H1 (cell line): ENCODE measurements around the gene NUP85. TPM values are rescaled to one million over a fixed set of nuclear protein-coding genes. Genes with fewer than 3 reads are reported as not detected.

Source experiments
- CTCF ChIA-PET: fragments of 300-600 bp; sonication (Branson Sonifier 250); formaldehyde crosslinking; loops from one replicate; lab custom pipeline; 2021; ENCODE audit not compliant: partially characterized antibody; lab: Charles Lee
- POLR2A ChIA-PET: fragments of 300-600 bp; sonication (Branson Sonifier 250); formaldehyde crosslinking; loops from one replicate; lab custom pipeline; 2021; ENCODE audit warnings: inconsistent platforms; ENCODE audit not compliant: partially characterized antibody; lab: Charles Lee
- DNase-seq, 2 experiments: peaks; one replicate each; pipeline versions ENCODE4 v3.0.0 to v3.0.0-alpha.2; 2010 to 2022; ENCODE audit warnings: low spot score in 2 of 2, low read depth in 1 of 2, mixed read lengths in 1 of 2
- FAIRE-seq: peaks from 2 replicates; lab custom pipeline; 2011; peaks lifted over from hg19 to GRCh38; lab: Jason Lieb, UNC
- H2AFZ ChIP-seq: 2 replicates; pipeline ENCODE4 v1.8.1; 2012; ENCODE audit warnings: low read length, inconsistent platforms
- H2AK5ac ChIP-seq: 2 replicates; pipeline ENCODE4 v1.6.1; 2013; ENCODE audit warnings: low read depth, low read length
- H2BK120ac ChIP-seq: replicated peaks from 2 replicates; pipeline ENCODE3; 2013; ENCODE audit warnings: low read depth, low read length, inconsistent platforms
- H2BK12ac ChIP-seq: 2 replicates; pipeline ENCODE4 v1.6.1; 2013; ENCODE audit warnings: low read depth, low read length
- H2BK15ac ChIP-seq: 2 replicates; pipeline ENCODE4 v1.6.1; 2013; ENCODE audit warnings: low read length
- H2BK20ac ChIP-seq: 2 replicates; pipeline ENCODE4 v1.6.1; 2013; ENCODE audit warnings: low read length
- H2BK5ac ChIP-seq: 2 replicates; pipeline ENCODE4 v1.6.1; 2013; ENCODE audit warnings: low read depth, low read length
- H3K14ac ChIP-seq: 2 replicates; pipeline ENCODE4 v1.6.1; 2013; ENCODE audit warnings: inconsistent platforms; ENCODE audit not compliant: insufficient read length
- H3K18ac ChIP-seq: 2 replicates; pipeline ENCODE4 v1.6.1; 2013; ENCODE audit warnings: low read length; ENCODE audit errors: extremely low read depth
- H3K23ac ChIP-seq: 2 replicates; pipeline ENCODE4 v1.6.1; 2013; ENCODE audit warnings: inconsistent platforms; ENCODE audit not compliant: insufficient read length
- H3K23me2 ChIP-seq: 2 replicates; pipeline ENCODE4 v1.6.1; 2013; ENCODE audit warnings: low read depth, low read length
- H3K27ac ChIP-seq: 2 replicates; pipeline ENCODE4 v1.6.1; 2011; ENCODE audit warnings: low read depth, low read length, inconsistent platforms
- H3K27me3 ChIP-seq, 4 experiments: replicated peaks in 1 of 4; 1 replicate in 1 of 4; 2 replicates in 3 of 4; pipeline versions ENCODE4 v1.6.1 to v1.8.1; 2011 to 2013; ENCODE audit warnings: low read length in 3 of 4, mild to moderate bottlenecking in 3 of 4, inconsistent platforms in 2 of 4, mixed read lengths in 2 of 4, moderate library complexity in 1 of 4; ENCODE audit not compliant: control insufficient read depth in 3 of 4, insufficient read depth in 3 of 4; ENCODE audit errors: extremely low read depth in 1 of 4
- H3K36me3 ChIP-seq, 4 experiments: 2 replicates each; pipeline versions ENCODE4 v1.6.1 to v1.8.1; 2011 to 2013; ENCODE audit warnings: mild to moderate bottlenecking in 4 of 4, low read length in 3 of 4, moderate library complexity in 2 of 4, control low read depth in 1 of 4, inconsistent platforms in 1 of 4; ENCODE audit not compliant: insufficient read depth in 4 of 4, control insufficient read depth in 2 of 4
- H3K4ac ChIP-seq: replicated peaks from 2 replicates; pipeline ENCODE3; 2013; ENCODE audit warnings: low read length, low read depth, mixed read lengths, inconsistent platforms; ENCODE audit not compliant: insufficient read length
- H3K4me1 ChIP-seq, 4 experiments: replicated peaks in 1 of 4; 1 replicate in 1 of 4; 2 replicates in 3 of 4; pipeline versions ENCODE4 v1.6.1 to v1.8.1; 2011 to 2013; ENCODE audit warnings: low read length in 3 of 4, inconsistent platforms in 2 of 4, mixed read lengths in 1 of 4; ENCODE audit not compliant: insufficient read depth in 4 of 4, control insufficient read depth in 3 of 4
- H3K4me2 ChIP-seq, 2 experiments: 2 replicates each; pipeline versions ENCODE4 v1.6.1 to v1.8.1; 2011 to 2013; ENCODE audit warnings: low read depth in 2 of 2, low read length in 2 of 2, control low read depth in 1 of 2, inconsistent platforms in 1 of 2, mild to moderate bottlenecking in 1 of 2; ENCODE audit not compliant: insufficient read depth in 1 of 2
- H3K4me3 ChIP-seq, 4 experiments: fragments of 200-600, 300-600 bp in 1 of 4; sonication (generic), shearing (Covaris generic), sonication (Bioruptor Twin) in 1 of 4; 2 replicates each; pipeline versions ENCODE4 v1.5.1 to v1.8.1; 2011 to 2016; ENCODE audit warnings: low read length in 4 of 4, low read depth in 3 of 4, control low read depth in 2 of 4, inconsistent platforms in 2 of 4, mild to moderate bottlenecking in 2 of 4, mixed read lengths in 1 of 4, moderate library complexity in 1 of 4; ENCODE audit not compliant: insufficient read depth in 2 of 4; ENCODE audit errors: extremely low read depth in 1 of 4
- H3K56ac ChIP-seq: replicated peaks from 2 replicates; pipeline ENCODE3; 2013; ENCODE audit warnings: low read depth, mild to moderate bottlenecking, mixed read lengths, low read length, inconsistent platforms; ENCODE audit not compliant: insufficient read length
- H3K79me1 ChIP-seq: 2 replicates; pipeline ENCODE4 v1.6.1; 2013; ENCODE audit warnings: low read depth, low read length, control low read depth
- H3K79me2 ChIP-seq, 2 experiments: 2 replicates each; pipeline versions ENCODE4 v1.6.1 to v1.8.1; 2012 to 2013; ENCODE audit warnings: low read length in 2 of 2, mild to moderate bottlenecking in 2 of 2, inconsistent platforms in 1 of 2; ENCODE audit not compliant: insufficient read depth in 2 of 2, control insufficient read depth in 1 of 2
- H3K9ac ChIP-seq, 4 experiments: replicated peaks in 1 of 4; 1 replicate in 1 of 4; 2 replicates in 3 of 4; pipeline versions ENCODE4 v1.6.1 to v1.8.1; 2011 to 2013; ENCODE audit warnings: low read depth in 3 of 4, low read length in 3 of 4, control low read depth in 2 of 4, mild to moderate bottlenecking in 2 of 4, moderate library complexity in 2 of 4, inconsistent platforms in 1 of 4; ENCODE audit errors: extremely low read depth in 1 of 4
- H3K9me3 ChIP-seq, 2 experiments: 2 replicates each; pipeline versions ENCODE4 v1.6.1 to v1.8.1; 2012 to 2013; ENCODE audit warnings: mild to moderate bottlenecking in 2 of 2, moderate library complexity in 2 of 2, control low read depth in 1 of 2, inconsistent platforms in 1 of 2, low read depth in 1 of 2, low read length in 1 of 2, mixed read lengths in 1 of 2; ENCODE audit not compliant: insufficient read depth in 2 of 2
- H4K20me1 ChIP-seq, 2 experiments: replicated peaks in 1 of 2; 2 replicates each; pipeline versions ENCODE3 to v1.8.1; 2011 to 2013; ENCODE audit warnings: inconsistent platforms in 2 of 2, low read length in 2 of 2, mild to moderate bottlenecking in 1 of 2; ENCODE audit not compliant: insufficient read depth in 2 of 2, control insufficient read depth in 1 of 2
- H4K5ac ChIP-seq: 2 replicates; pipeline ENCODE4 v1.6.1; 2013; ENCODE audit warnings: low read length, low read depth, mixed read lengths, inconsistent platforms; ENCODE audit not compliant: insufficient read length
- H4K8ac ChIP-seq: 2 replicates; pipeline ENCODE4 v1.8.0; 2013; ENCODE audit warnings: mild to moderate bottlenecking, moderate library complexity, low read length, inconsistent platforms; ENCODE audit not compliant: insufficient read depth; ENCODE audit errors: extremely low read depth
- H4K91ac ChIP-seq: replicated peaks from 2 replicates; pipeline ENCODE3; 2013; ENCODE audit warnings: low read length, mixed read lengths, inconsistent platforms; ENCODE audit not compliant: insufficient read length
- ATF2 ChIP-seq: IDR thresholded peaks from 2 replicates; pipeline ENCODE4 v1.6.1; 2012; ENCODE audit warnings: low read length, inconsistent platforms
- CREB1 ChIP-seq: IDR thresholded peaks from 2 replicates; pipeline ENCODE4 v1.6.1; 2012; ENCODE audit warnings: inconsistent platforms
- CTCF ChIP-seq, 3 experiments: IDR thresholded peaks; 1 replicate in 2 of 3; 2 replicates in 1 of 3; pipeline versions ENCODE4 v1.5.1 to v1.6.1; 2011; ENCODE audit warnings: low read length in 3 of 3, mild to moderate bottlenecking in 3 of 3, inconsistent platforms in 2 of 3, low read depth in 1 of 3, moderate library complexity in 1 of 3; ENCODE audit not compliant: insufficient read depth in 1 of 3; ENCODE audit errors: control extremely low read depth in 1 of 3
- PHF8 ChIP-seq: fragments of 200-600 bp; sonication (generic); conservative IDR thresholded peaks from 2 replicates; pipeline ENCODE4 v1.7.1; 2012; ENCODE audit warnings: low read depth, mild to moderate bottlenecking, inconsistent platforms, low read length, moderate library complexity
- TAF7 ChIP-seq: optimal IDR thresholded peaks from 2 replicates; pipeline ENCODE3; 2011; ENCODE audit warnings: low read depth, mild to moderate bottlenecking, inconsistent platforms, low read length, moderate library complexity, borderline replicate concordance
- WGBS, 2 experiments: shearing (Covaris generic) in 1 of 2; methylation state at CpG; one replicate each; pipeline versions ENCODE4 v1.1.6 to v1.1.7; 2013 to 2015; ENCODE audit warnings: low lambda C conversion rate in 2 of 2, mixed read lengths in 2 of 2, inconsistent platforms in 1 of 2, low coverage in 1 of 2, missing lambda C conversion rate in 1 of 2; ENCODE audit not compliant: insufficient replicate concordance in 2 of 2, insufficient coverage in 1 of 2, insufficient read length in 1 of 2; ENCODE audit errors: extremely low coverage in 1 of 2, missing lambda C conversion rate in 1 of 2; 5-methylcytosine and 5-hydroxymethylcytosine counted together
- polyA plus RNA-seq, 7 experiments: library from polyadenylated mRNA; depleted of rRNA in 3 of 7; stranded (reverse) in 5 of 7; unstranded in 2 of 7; fragments of >200 nt in 5 of 7; fragments of 200-250 nt in 2 of 7; gene quantifications; 1 replicate in 5 of 7; 2 replicates in 1 of 7; 4 replicates in 1 of 7; pipeline versions ENCODE4 v1.2.1 to v1.2.3, GENCODE V29; 2011 to 2013; ENCODE audit warnings: missing spikeins in 2 of 7, mixed read lengths in 2 of 7
- total RNA-seq: library from RNA; stranded (reverse); fragmentation: NEBNext Ultra II Directional; extraction: Animal tissue kit (Norgen Biotek cat#: 25700); gene quantifications from 2 replicates; pipeline ENCODE4 v1.2.1, GENCODE V29; 2021

NUP85 gene
- total and polyA plus RNA-seq, 2 of the 8 experiments (the other 6 are each of a cell fraction or from before 2014, with no cell fraction given): 98.5 to 154 TPM

GRCh38 chr17:75271233-75271954, 65.9 kb downstream of the NUP85 start:
- DNase-seq (peak in 1 of 2 experiments; percentile 88), FAIRE-seq (no peak)
- H3K79me2 ChIP-seq: no peaks in the 10 kb centered on the region
- H4K91ac ChIP-seq: no peak overlapping the region
- no peak overlapping the region for H2BK20ac ChIP-seq
- H2AFZ ChIP-seq: peak overlapping the region; percentile 43; the same call in 1 of the 2 replicates
- no peaks in the 10 kb centered on the region for H3K27me3 ChIP-seq
- peak overlapping the region; percentile 67 for H3K14ac ChIP-seq
- H2BK12ac ChIP-seq: no peak overlapping the region
- peak overlapping the region; percentile 84 for H4K8ac ChIP-seq
- H3K9ac ChIP-seq: peak overlapping the region; percentile 25 to 90 (median 61); a peak in 5 of 7 replicates
- peak overlapping the region; percentile 59 for H3K4ac ChIP-seq
- peak overlapping the region; percentile 70 to 95 for H3K4me2 ChIP-seq
- H4K5ac ChIP-seq: peak overlapping the region; percentile 61
- H2BK120ac ChIP-seq: no peak overlapping the region
- ChIA-PET POLR2A (interaction anchor here (0.6 to 6.7 kb wide), 20 partner anchors 8 to 1312 kb away, joined by 3 to 62 read pairs (median 4); partner anchors contain the start of genes GGA3, GRB2, MRPS7 and SLC25A19), CTCF (interaction anchor here (0.6 to 21.2 kb wide), 44 partner anchors 8 to 635 kb away, joined by 3 to 369 read pairs (median 4); partner anchors contain the start of genes GGA3, GRB2, MRPS7 and NT5C)
- peaks cover 0 to 12% (median 5%) of the 10 kb centered on the region in 4 experiments; a peak in 6 of 8 replicates for H3K36me3 ChIP-seq
- H3K9me3 ChIP-seq: no peaks in the 10 kb centered on the region
- peak overlapping the region; percentile 84 to 91 (median 87) for H3K4me3 ChIP-seq
- no peaks in the 10 kb centered on the region for H3K79me1 ChIP-seq
- peaks cover 15% of the 10 kb centered on the region for H3K23me2 ChIP-seq
- H3K23ac ChIP-seq: no peak overlapping the region
- WGBS, 2 experiments: 2% methylated on average over 36 of the region's 74 CpGs; no CpG with 5 or more reads in 1 of the 2 experiments
- H2BK5ac ChIP-seq: no peak overlapping the region; the same call in 1 of the 2 replicates
- H3K56ac ChIP-seq: peak overlapping the region; percentile 46
- H3K18ac ChIP-seq: peak overlapping the region; percentile 93
- H3K4me1 ChIP-seq: peaks cover 0 to 9% (median 7%) of the 10 kb centered on the region in 4 experiments; a peak in 4 of 7 replicates
- H3K27ac ChIP-seq: 0 out of 2 replicates have a peak overlapping the region, but pooled peaks have one; percentile 11
- H2BK15ac ChIP-seq: no peak overlapping the region; the same call in 1 of the 2 replicates
- no peak overlapping the region for H2AK5ac ChIP-seq
- H4K20me1 ChIP-seq: peaks cover 4 to 6% of the 10 kb centered on the region in 2 experiments
- TF ChIP-seq CREB1 (peak; percentile 94), ATF2 (no peak), CTCF (IDR thresholded peaks at IDR 0.05; ENCODE audit: control extremely low read depth in 1 of 3, insufficient read depth in 1 of 3, low read depth in 1 of 3, low read length in 3 of 3) (peak; percentile 80 to 87 (median 86)), PHF8 (peak; percentile 31; the same call in 1 of the 2 replicates), TAF7 (no peak)
